K562 (cell line): ENCODE results near the gene LACTB. TPM values are rescaled to one million over a fixed set of nuclear protein-coding genes. Genes with fewer than 3 reads are reported as not detected.
A peak's percentile ranks its signal among the peaks of the same experiment; 100 is the strongest.

Experiments
- ARID2 ChIP-seq: fragments of 450-650 bp; IDR thresholded peaks from 2 replicates; pipeline ENCODE4 v1.6.1; 2017; ENCODE audit warnings: antibody characterized with exemption, mild to moderate bottlenecking
- ARID4B ChIP-seq: sonication (generic); formaldehyde crosslinking; IDR thresholded peaks from 2 replicates; pipeline ENCODE4 v1.8.0; 2022; ENCODE audit warnings: mild to moderate bottlenecking, missing genetic modification reagents
- CBX5 ChIP-seq: IDR thresholded peaks from 2 replicates; pipeline ENCODE4 v1.6.1; 2014; ENCODE audit warnings: low read depth, borderline replicate concordance
- CHCHD3 ChIP-seq: fragments of 250-450 bp; sonication (Bioruptor Pico); IDR thresholded peaks from 2 replicates; pipeline ENCODE4 v2.1.2; 2022; ENCODE audit warnings: mild to moderate bottlenecking
- CTCF ChIP-seq, 3 experiments: IDR thresholded peaks in 2 of 3; conservative IDR thresholded peaks in 1 of 3; 2 replicates each; pipeline ENCODE4 v1.5.1; 2011 to 2012; ENCODE audit warnings: low read length in 3 of 3, mild to moderate bottlenecking in 3 of 3, control low read depth in 2 of 3, improper control_type of control experiment in 1 of 3, inconsistent platforms in 1 of 3, low read depth in 1 of 3, mixed read lengths in 1 of 3, moderate library complexity in 1 of 3; ENCODE audit not compliant: insufficient read depth in 2 of 3
- ETS1 ChIP-seq: conservative IDR thresholded peaks from 2 replicates; pipeline ENCODE4 v1.6.1; 2011; ENCODE audit warnings: low read depth, mild to moderate bottlenecking, low read length; ENCODE audit not compliant: control insufficient read depth
- NFIC ChIP-seq: fragments of 450-650 bp; IDR thresholded peaks from 2 replicates; pipeline ENCODE4 v1.6.1; 2017; ENCODE audit warnings: mild to moderate bottlenecking, inconsistent platforms
- NR4A1 ChIP-seq, 2 experiments: fragments of 250-450 bp in 1 of 2; fragments of 450-650 bp in 1 of 2; sonication (Bioruptor Pico) in 1 of 2; IDR thresholded peaks; 2 replicates each; pipeline versions ENCODE4 v1.4.0 to v1.6.1; 2016 to 2020; ENCODE audit warnings: mild to moderate bottlenecking in 2 of 2, missing compliant biosample characterization in 1 of 2, missing genetic modification characterization in 1 of 2, moderate library complexity in 1 of 2
- POLR2A ChIP-seq: fragments of 450-650 bp; conservative IDR thresholded peaks from 2 replicates; pipeline ENCODE4 v1.6.1; 2016
- RAD51 ChIP-seq: fragments of 450-650 bp; IDR thresholded peaks from 2 replicates; pipeline ENCODE4 v1.7.1; 2016; ENCODE audit warnings: low read depth, mild to moderate bottlenecking, borderline replicate concordance
- THAP12 ChIP-seq: fragments of 250-450 bp; sonication (Bioruptor Pico); IDR thresholded peaks from 2 replicates; pipeline ENCODE4 v1.9.0; 2021; ENCODE audit warnings: mild to moderate bottlenecking, inconsistent platforms
- THAP7 ChIP-seq: fragments of 250-450 bp; sonication (Bioruptor Pico); IDR thresholded peaks from 2 replicates; pipeline ENCODE4 v1.5.0; 2021
- TOE1 ChIP-seq, 2 experiments: fragments of 450-650 bp in 1 of 2; sonication (generic) in 1 of 2; formaldehyde crosslinking in 1 of 2; IDR thresholded peaks; 2 replicates each; pipeline versions ENCODE4 v1.7.1 to v1.8.0; 2016 to 2022; ENCODE audit warnings: borderline replicate concordance in 2 of 2, mild to moderate bottlenecking in 2 of 2, antibody characterized with exemption in 1 of 2, inconsistent platforms in 1 of 2, low read depth in 1 of 2, missing genetic modification reagents in 1 of 2, moderate library complexity in 1 of 2
- ZNF124 ChIP-seq: sonication (generic); formaldehyde crosslinking; IDR thresholded peaks from 2 replicates; pipeline ENCODE4 v1.8.1; 2022; ENCODE audit warnings: missing genetic modification reagents
- ZNF197 ChIP-seq: fragments of 200-800 bp; sonication (Bioruptor generic); IDR thresholded peaks from 2 replicates; pipeline ENCODE4 v1.6.1; 2016; ENCODE audit warnings: low read depth, missing genetic modification characterization, missing compliant biosample characterization
- polyA plus RNA-seq, 8 experiments: library from polyadenylated mRNA; depleted of rRNA in 4 of 8; stranded (reverse) in 5 of 8; unstranded in 3 of 8; fragments of >200 nt; fragmentation: Nextera tagmentation in 2 of 8; fragmentation: Illumina TruSeq in 1 of 8; extraction: Ambion mirVana in 2 of 8; extraction: Trizol in 1 of 8; gene quantifications; 2 replicates each; pipeline versions ENCODE4 v1.2.1 to v1.2.3, GENCODE V29; 2011 to 2014; ENCODE audit warnings: inconsistent platforms in 1 of 8, missing spikeins in 1 of 8
- total RNA-seq, 7 experiments: library from RNA; depleted of rRNA in 6 of 7; stranded (reverse); fragments of >200 nt in 6 of 7; fragmentation: Illumina TruSeq in 2 of 7; extraction: Trizol in 2 of 7; gene quantifications; 2 replicates each; pipeline versions ENCODE4 v1.2.1 to v1.2.3, GENCODE V29; 2011 to 2021; ENCODE audit warnings: low replicate concordance in 1 of 7

Gene LACTB
- total and polyA plus RNA-seq, 9 of the 15 experiments (the other 6 are each of a cell fraction or from before 2014, with no cell fraction given), result 3.1 to 15.5 (median 9.8) TPM

GRCh38 chr15:63121382-63122001 lies at the start of gene LACTB (continued):
- TF ChIP-seq ARID2 (0 out of 2 replicates have a peak, but pooled peaks have one; percentile 27), NFIC (0 out of 2 replicates have a peak, but pooled peaks have one; percentile 3), TOE1 (IDR thresholded peaks at IDR 0.05; ENCODE audit: borderline replicate concordance) (peak; percentile 76), TOE1 (CRISPR knock-in tag; IDR thresholded peaks at IDR 0.05; ENCODE audit: borderline replicate concordance, low read depth) (no peak), THAP7 (no peak), ZNF197 (CRISPR knock-in tag) (no peak), ETS1 (peak; percentile 63), NR4A1 (CRISPR knock-in tag; IDR thresholded peaks at IDR 0.05) (no peak), NR4A1 (tag; IDR thresholded peaks at IDR 0.05) (no peak), CTCF (IDR thresholded peaks at IDR 0.05 in 2 of 3, conservative IDR thresholded peaks at IDR 0.05 in 1 of 3; ENCODE audit: insufficient read depth in 2 of 3, low read depth in 1 of 3, low read length in 3 of 3) (no peak), RAD51 (peak; percentile 68), CBX5 (no peak), CHCHD3 (CRISPR knock-in tag) (no peak), ZNF124 (CRISPR knock-in tag) (no peak), THAP12 (CRISPR knock-in tag) (no peak), POLR2A (peak; percentile 58), ARID4B (CRISPR knock-in tag) (no peak; the same call in 1 of the 2 replicates)
